OCI-LY7 (cell line): ENCODE data around the gene REC114. TPM values are rescaled to one million over a fixed set of nuclear protein-coding genes. Genes with fewer than 3 reads are reported as not detected.

Experiments
- BruUV-seq: library from RNA; stranded (reverse); fragments of 400-500 nt; replicated peaks from 2 replicates; lab custom pipeline; 2021; lab: Mats Ljungman, UMichigan
- CTCF ChIA-PET: fragments of 300-600 bp; sonication (Branson Sonifier 250); formaldehyde crosslinking; loops from one replicate; lab custom pipeline; 2022; ENCODE audit warnings: antibody characterized with exemption; ENCODE audit not compliant: unreplicated experiment; lab: Charles Lee
- POLR2A ChIA-PET: fragments of 300-600 bp; sonication (Branson Sonifier 250); formaldehyde crosslinking; loops from one replicate; lab custom pipeline; 2022; ENCODE audit warnings: antibody characterized with exemption; lab: Charles Lee
- DNase-seq: peaks from one replicate; pipeline ENCODE4 v3.0.0-alpha.2; 2015; ENCODE audit warnings: low spot score
- H2AFZ ChIP-seq: fragments of 200-600 bp; sonication (generic), shearing (Covaris generic); 2 replicates; pipeline ENCODE4 v1.6.1; 2014; ENCODE audit warnings: mild to moderate bottlenecking, antibody characterized with exemption, low read length, moderate library complexity
- H3K27ac ChIP-seq: fragments of 200-600 bp; sonication (generic); 2 replicates; pipeline ENCODE4 v1.5.1; 2014; ENCODE audit warnings: mixed run types, low read depth, mild to moderate bottlenecking, moderate library complexity, low read length, inconsistent platforms; ENCODE audit not compliant: poor library complexity, severe bottlenecking
- H3K36me3 ChIP-seq: fragments of 200-600 bp; sonication (generic); 2 replicates; pipeline ENCODE4 v1.6.1; 2014; ENCODE audit warnings: mild to moderate bottlenecking, antibody characterized with exemption, low read length, moderate library complexity, mixed read lengths; ENCODE audit not compliant: insufficient read depth
- H3K4me1 ChIP-seq: fragments of 200-600 bp; sonication (generic); 2 replicates; pipeline ENCODE4 v1.5.1; 2014; ENCODE audit warnings: mild to moderate bottlenecking, low read length; ENCODE audit not compliant: insufficient read depth, poor library complexity, severe bottlenecking
- H3K4me2 ChIP-seq: fragments of 200-600 bp; sonication (generic); 2 replicates; pipeline ENCODE4 v1.6.1; 2014; ENCODE audit warnings: mild to moderate bottlenecking, low read length
- H3K4me3 ChIP-seq: fragments of 200-600 bp; sonication (generic); 2 replicates; pipeline ENCODE4 v1.5.1; 2014; ENCODE audit warnings: mild to moderate bottlenecking, low read depth, low read length; ENCODE audit not compliant: poor library complexity, severe bottlenecking
- H3K79me2 ChIP-seq: fragments of 200-600 bp; sonication (generic); 2 replicates; pipeline ENCODE4 v1.6.1; 2016; ENCODE audit warnings: low read depth, mild to moderate bottlenecking, low read length, moderate library complexity, mixed read lengths; ENCODE audit not compliant: insufficient read depth
- H3K9me2 ChIP-seq: fragments of 200-600 bp; sonication (generic); 2 replicates; pipeline ENCODE4 v1.6.1; 2016; ENCODE audit warnings: mild to moderate bottlenecking, low read length, mixed read lengths; ENCODE audit not compliant: insufficient read depth
- H3K9me3 ChIP-seq: fragments of 200-600 bp; sonication (generic); 2 replicates; pipeline ENCODE4 v1.6.1; 2014; ENCODE audit warnings: mild to moderate bottlenecking, mixed run types, low read length, mixed read lengths
- H4K20me1 ChIP-seq: fragments of 200-600 bp; sonication (generic); 2 replicates; pipeline ENCODE4 v1.6.1; 2014; ENCODE audit warnings: mild to moderate bottlenecking, antibody characterized with exemption, low read length, moderate library complexity, mixed read lengths; ENCODE audit not compliant: insufficient read depth
- CTCF ChIP-seq: fragments of 200-600 bp; sonication (generic); conservative IDR thresholded peaks from 2 replicates; pipeline ENCODE4 v1.5.1; 2014; ENCODE audit warnings: mild to moderate bottlenecking, antibody characterized with exemption, low read length, moderate library complexity, mixed read lengths
- EZH2phosphoT487 ChIP-seq: fragments of 200-600 bp; sonication (generic); IDR thresholded peaks from 2 replicates; pipeline ENCODE4 v1.6.1; 2018; ENCODE audit warnings: low read depth, borderline replicate concordance, mild to moderate bottlenecking, mixed run types, antibody characterized with exemption, low read length, moderate library complexity, mixed read lengths
- intact Hi-C: fragments of 100-400 bp; cut with micrococcal nuclease; formaldehyde crosslinking; loops from one replicate; pipeline ENCODE4 v1.10.0; 2022; ENCODE audit not compliant: unreplicated experiment
- total RNA-seq, 2 experiments: library from RNA; depleted of rRNA in 1 of 2; stranded (reverse); fragments of >200 nt in 1 of 2; shearing (Covaris generic) in 1 of 2; gene quantifications; 2 replicates each; pipeline ENCODE4 v1.2.3, GENCODE V29; 2014 to 2022

Gene REC114
- total RNA-seq, 2 experiments from 2014 or later: not detected

- H4K20me1 ChIP-seq: peaks cover 17% of the 10 kb centered on the region
- no peaks in the 10 kb centered on the region for H3K9me3 ChIP-seq
- no TSS peak for BruUV-seq
- peaks cover 82% of the 10 kb centered on the region; the same call in 1 of the 2 replicates for H3K79me2 ChIP-seq
- no peak overlapping the region for H3K4me3 ChIP-seq
- no peak overlapping the region for H3K4me2 ChIP-seq
- DNase-seq: no peak
- POLR2A ChIA-PET: no interaction called here
- no peak overlapping the region for H3K27ac ChIP-seq
- no peak overlapping the region for H2AFZ ChIP-seq
- H3K4me1 ChIP-seq: peaks cover 5% of the 10 kb centered on the region
- intact Hi-C loops: no loop called here
- CTCF ChIA-PET: no interaction called here
- H3K36me3 ChIP-seq: no peaks in the 10 kb centered on the region
- no peaks in the 10 kb centered on the region for H3K9me2 ChIP-seq
- TF ChIP-seq EZH2phosphoT487 (no peak), CTCF (no peak)
Measured at GRCh38 chr15:73604477-73604876, 161.5 kb downstream of the REC114 start.

- CTCF ChIA-PET: no interaction called here
- Histone ChIP-seq H3K27ac (no peak overlapping the region), H2AFZ (no peak overlapping the region), H3K9me2 (no peaks in the 10 kb centered on the region), H3K9me3 (no peaks in the 10 kb centered on the region), H4K20me1 (peaks cover 17% of the 10 kb centered on the region), H3K36me3 (no peaks in the 10 kb centered on the region), H3K4me1 (peaks cover 13% of the 10 kb centered on the region), H3K4me3 (no peak overlapping the region), H3K79me2 (peaks cover 81% of the 10 kb centered on the region), H3K4me2 (no peak overlapping the region)
- DNase-seq: no peak
- TF ChIP-seq EZH2phosphoT487 (no peak), CTCF (no peak)
- no TSS peak for BruUV-seq
- POLR2A ChIA-PET: interaction anchor here (1.1 to 3.8 kb wide), 2 partner anchors 12 to 17 kb away, joined by 5 to 23 read pairs; no protein-coding TSS in a partner anchor
- intact Hi-C loops: no loop called here
Measured at GRCh38 chr15:73605759-73606436, 162.9 kb downstream of the REC114 start.

GRCh38 chr15:73607405-73607804 lies 164.4 kb downstream of the REC114 start:
- Histone ChIP-seq H3K79me2 (peaks cover 80% of the 10 kb centered on the region), H3K36me3 (no peaks in the 10 kb centered on the region), H3K4me3 (no peak overlapping the region), H3K4me1 (peaks cover 18% of the 10 kb centered on the region), H2AFZ (no peak overlapping the region), H4K20me1 (peaks cover 13% of the 10 kb centered on the region; the same call in 1 of the 2 replicates), H3K9me2 (no peaks in the 10 kb centered on the region), H3K9me3 (no peaks in the 10 kb centered on the region), H3K27ac (no peak overlapping the region), H3K4me2 (no peak overlapping the region)
- TF ChIP-seq CTCF: no peak
- TF ChIP-seq EZH2phosphoT487: no peak
- POLR2A ChIA-PET: interaction anchor here (0.5 to 3.8 kb wide), 5 partner anchors 11 to 55 kb away, joined by 3 to 23 read pairs (median 3); no protein-coding TSS in a partner anchor
- CTCF ChIA-PET: interaction anchor here (1.5 kb wide), 1 partner anchor 9 kb away, joined by 3 read pairs; no protein-coding TSS in a partner anchor
- DNase-seq: no peak
- BruUV-seq: no TSS peak
- intact Hi-C loops: no loop called here
